ENCODE measurements around the gene UBXN1.
"Not testable (repeated sequence)": the region's sequence is repeated elsewhere in the genome, so short reads cannot be mapped to it uniquely, and the experiment has no call there.

The UBXN1 gene

GRCh38 chr11:62669420-62670161, 9.3 kb downstream of the UBXN1 start:
- DNase-seq: no peak

GRCh38 chr11:62667460-62667859, 11.4 kb downstream of the UBXN1 start:
- DNase-seq: no peak

GRCh38 chr11:62666259-62666926, 12.5 kb downstream of the UBXN1 start:
- no peak for DNase-seq

GRCh38 chr11:62665599-62666258, 13.1 kb downstream of the UBXN1 start:
- peak; percentile 25 for DNase-seq

GRCh38 chr11:62665075-62665598, 13.7 kb downstream of the UBXN1 start, which contains the start of the genes C11orf98 and CSKMT:
Gene C11orf98, minus strand, starts transcription at chr11:62665210. Its CDS starts 41 bp downstream, at chr11:62665169.
Gene CSKMT, plus strand, starts transcription at chr11:62665312. Its CDS starts 568 bp downstream, at chr11:62665880.
- peak; percentile 91 for DNase-seq

- peak; percentile 57 for DNase-seq
Measured at GRCh38 chr11:62664405-62665074, 14.3 kb downstream of the UBXN1 start.

GRCh38 chr11:62656796-62657429, 22.0 kb downstream of the UBXN1 start:
- no peak for DNase-seq

GRCh38 chr11:62654297-62654696, 24.6 kb downstream of the UBXN1 start:
- DNase-seq: no peak

GRCh38 chr11:62652161-62653006, 26.5 kb downstream of the UBXN1 start:
- no peak for DNase-seq

- DNase-seq: not testable (repeated sequence)
Measured at GRCh38 chr11:62650283-62650682, 28.6 kb downstream of the UBXN1 start.

GRCh38 chr11:62649486-62649885, 29.4 kb downstream of the UBXN1 start:
- no peak for DNase-seq

- DNase-seq: no peak
Measured at GRCh38 chr11:62648967-62649364, 29.9 kb downstream of the UBXN1 start.

- DNase-seq: no peak
Measured at GRCh38 chr11:62648185-62648966, 30.5 kb downstream of the UBXN1 start.

- no peak for DNase-seq
Measured at GRCh38 chr11:62647609-62648005, 31.3 kb downstream of the UBXN1 start.

- no peak for DNase-seq
Measured at GRCh38 chr11:62646825-62647608, 31.9 kb downstream of the UBXN1 start.

GRCh38 chr11:62645946-62646824, 32.7 kb downstream of the UBXN1 start, which contains the start of gene GANAB:
Gene GANAB, minus strand, starts transcription at chr11:62646613. Its CDS starts 14 bp downstream, at chr11:62646599.
- peak; percentile 100 for DNase-seq

- no peak for DNase-seq
Measured at GRCh38 chr11:62645671-62645945, 33.3 kb downstream of the UBXN1 start.

- no peak for DNase-seq
Measured at GRCh38 chr11:62644220-62644619, 34.7 kb downstream of the UBXN1 start.

GRCh38 chr11:62632492-62632891, 46.4 kb downstream of the UBXN1 start:
- DNase-seq: no peak
